Islet of Langerhans (tissue), 1 donor: ENCODE measurements around the gene FOXL3.

Experiments used
- FAIRE-seq: peaks from one replicate; lab custom pipeline; 2011; peaks lifted over from hg19 to GRCh38; lab: Jason Lieb, UNC

Gene FOXL3

GRCh38 chr7:303425-303824 is 13.5 kb downstream of the FOXL3 start:
- no peak for FAIRE-seq

DNA sequence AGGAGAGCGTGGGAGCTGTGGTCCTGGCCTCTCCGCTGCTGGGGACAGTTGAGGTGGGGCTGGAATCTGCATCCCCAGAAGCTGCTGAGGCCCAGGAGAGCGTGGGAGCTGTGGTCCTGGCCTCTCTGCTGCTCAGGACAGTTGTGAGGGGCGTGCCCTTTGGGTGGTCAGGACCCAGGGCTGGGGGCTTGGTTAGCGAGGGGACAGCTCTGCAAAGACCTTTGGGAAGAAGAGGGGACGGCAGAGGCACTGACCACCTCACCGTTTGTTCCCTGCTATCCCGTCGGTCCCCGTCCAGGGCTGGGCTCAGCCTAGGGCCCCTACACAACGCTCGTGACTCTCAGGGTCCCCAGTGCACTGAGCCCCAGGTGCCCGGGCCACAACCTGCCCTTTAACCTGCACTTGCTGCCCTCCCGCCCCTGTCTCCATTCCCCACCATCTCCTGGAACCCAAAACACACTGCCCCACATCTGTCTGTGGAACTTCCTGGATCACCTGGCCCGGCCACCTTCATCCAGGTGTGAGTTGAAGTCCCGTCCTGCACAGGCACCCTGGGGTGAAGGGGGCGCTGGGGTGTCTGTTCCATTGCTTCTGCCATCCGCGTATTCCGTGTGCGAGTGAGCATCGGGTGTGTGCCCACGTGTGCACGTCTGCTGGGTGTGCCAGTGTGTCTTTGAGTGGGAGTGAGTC is 14.1 kb downstream of the FOXL3 start:
- FAIRE-seq: no peak

DNA sequence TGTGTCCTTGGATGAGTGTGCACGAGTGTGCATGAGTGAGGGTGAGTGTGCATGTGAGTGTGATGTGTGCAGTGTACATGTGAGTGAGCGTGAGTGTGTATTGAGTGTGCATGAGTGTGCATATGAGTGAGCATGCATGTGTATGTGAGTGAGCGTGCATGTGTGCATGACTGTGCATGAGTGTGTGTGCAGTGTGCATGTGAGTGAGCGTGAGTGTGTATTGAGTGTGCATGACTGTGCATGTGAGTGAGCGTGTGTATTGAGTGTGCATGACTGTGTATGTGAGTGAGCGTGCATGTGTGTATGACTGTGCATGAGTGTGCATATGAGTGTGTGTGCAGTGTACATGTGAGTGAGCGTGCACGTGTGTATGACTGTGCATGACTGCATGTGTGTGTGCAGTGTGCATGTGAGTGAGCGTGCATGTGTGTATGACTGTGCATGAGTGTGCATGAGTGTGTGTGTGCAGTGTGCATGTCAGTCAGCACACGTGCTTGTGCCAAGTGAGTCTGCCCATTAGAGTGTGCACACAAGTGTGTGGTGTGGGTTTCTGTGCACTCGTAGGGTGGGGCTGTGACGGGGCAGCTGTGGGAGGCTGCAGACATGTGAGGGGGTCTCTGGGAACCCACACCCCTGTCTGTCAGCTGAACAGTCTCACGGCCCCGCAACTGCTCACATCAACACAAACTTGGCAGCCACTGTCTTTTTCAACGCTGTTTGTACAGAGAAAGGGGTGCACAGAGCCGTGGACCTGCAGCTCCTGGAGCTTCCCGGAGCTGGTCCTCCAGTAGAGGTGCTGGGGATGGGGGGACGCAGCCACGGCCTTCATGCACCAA is 14.8 kb downstream of the FOXL3 start:
- no peak for FAIRE-seq

DNA sequence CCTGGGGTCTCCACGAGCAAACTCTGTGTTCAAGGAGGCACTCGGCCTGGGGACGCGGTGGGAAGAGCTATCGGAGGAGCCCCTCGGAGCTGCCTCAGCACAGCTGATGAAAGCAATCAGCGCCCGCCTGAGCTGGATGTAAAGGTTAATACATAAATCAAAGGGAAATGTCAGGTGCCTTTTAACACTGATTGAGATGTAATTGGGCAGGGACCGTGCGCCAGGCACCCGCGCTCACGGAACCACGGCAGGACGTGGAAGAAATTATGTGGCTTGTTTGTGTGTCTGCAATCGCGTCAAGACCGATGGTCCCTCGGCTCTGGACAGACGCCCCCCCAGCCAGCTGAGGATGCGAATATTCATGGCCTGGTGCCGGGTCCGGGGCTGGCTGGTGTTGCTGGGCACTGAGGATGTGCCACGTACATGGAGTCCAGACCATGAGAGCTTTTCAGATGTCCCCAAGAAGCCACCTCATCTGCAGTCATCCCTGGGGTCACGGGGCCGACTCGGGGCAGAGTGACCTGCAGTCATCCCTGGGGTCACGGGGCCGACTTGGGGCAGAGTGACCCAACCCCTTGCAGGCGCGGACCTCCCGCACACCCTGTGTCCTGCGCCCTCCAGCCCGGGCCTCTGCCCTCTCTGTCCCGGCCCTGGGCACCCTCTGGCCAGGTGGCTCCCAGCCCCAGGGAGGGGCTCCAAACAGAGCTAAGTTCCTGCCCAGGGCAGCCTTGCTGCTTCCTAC is 15.6 kb downstream of the FOXL3 start:
- FAIRE-seq: no peak

- no peak for FAIRE-seq
Observed at GRCh38 chr7:307970-308369, 18.0 kb downstream of the FOXL3 start.

- FAIRE-seq: no peak
Observed at GRCh38 chr7:309586-310228, 19.7 kb downstream of the FOXL3 start.

DNA sequence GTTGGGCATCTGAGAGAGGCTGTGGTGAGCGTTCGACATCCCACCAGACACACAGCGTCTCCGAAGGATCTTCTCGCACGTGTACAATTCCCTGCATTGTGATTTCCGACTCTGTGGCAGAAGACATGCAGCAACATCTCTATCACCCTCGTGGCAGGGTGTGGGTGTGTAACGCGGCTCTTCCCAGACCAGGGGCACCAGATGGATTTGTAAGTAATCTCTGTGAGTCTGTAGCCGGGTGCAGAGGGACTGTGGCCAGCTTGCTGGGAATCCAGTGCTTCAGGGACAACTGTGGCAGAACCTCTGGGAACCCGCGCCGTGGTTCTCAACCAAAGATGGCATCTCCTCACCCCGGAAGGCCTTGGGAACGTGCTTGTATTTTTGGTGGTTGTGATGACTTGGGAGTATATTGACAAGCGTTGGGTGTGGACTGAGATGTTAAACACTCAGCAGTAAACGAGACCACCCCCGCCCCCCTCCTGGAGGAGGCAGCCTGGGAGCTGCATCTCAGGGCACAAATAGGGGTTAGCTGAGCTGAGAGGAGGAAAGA is 21.2 kb downstream of the FOXL3 start:
- FAIRE-seq: no peak

DNA sequence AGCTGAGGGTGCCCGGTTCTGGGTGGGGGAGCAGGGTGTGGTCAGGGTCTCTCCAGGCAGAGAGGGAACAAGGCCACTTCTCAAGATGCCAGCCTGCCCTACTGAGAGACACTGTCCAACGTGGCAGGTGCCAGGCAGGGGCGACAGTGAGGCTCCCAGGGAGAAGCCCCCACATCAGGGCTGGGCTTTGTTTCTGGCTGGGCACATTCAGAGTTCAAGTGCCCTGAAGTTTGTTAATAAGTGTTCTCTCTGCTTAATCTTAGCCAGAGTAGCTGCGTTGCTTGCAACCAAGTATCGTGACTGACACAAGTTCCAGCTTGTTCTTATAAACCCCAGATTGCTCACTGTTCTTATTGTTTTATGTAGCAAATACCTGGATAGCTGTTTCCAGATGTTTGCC is 21.8 kb downstream of the FOXL3 start:
- no peak for FAIRE-seq

DNA sequence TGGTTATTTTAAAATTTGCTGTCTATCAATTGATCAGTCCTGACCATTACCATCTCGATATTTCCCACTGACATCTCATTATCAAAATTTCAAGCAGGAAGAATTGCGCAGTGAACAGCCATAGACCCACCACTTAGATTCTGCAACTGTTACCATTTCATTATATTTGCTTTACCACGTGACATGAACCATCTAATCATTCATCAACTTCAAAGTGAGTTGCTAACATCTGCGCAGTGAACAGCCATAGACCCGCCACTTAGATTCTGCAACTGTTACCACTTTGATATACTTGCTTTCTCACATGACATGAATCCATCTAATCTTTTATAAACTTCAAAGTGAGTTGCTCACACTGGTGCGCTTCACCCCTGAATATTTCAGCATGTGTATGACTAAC is 22.5 kb downstream of the FOXL3 start:
- no peak for FAIRE-seq

GRCh38 chr7:314853-315252 is 24.9 kb downstream of the FOXL3 start:
- no peak for FAIRE-seq

- no peak for FAIRE-seq
Observed at GRCh38 chr7:315516-316265, 25.7 kb downstream of the FOXL3 start.

- no peak for FAIRE-seq
Observed at GRCh38 chr7:317643-318405, 27.9 kb downstream of the FOXL3 start.

DNA sequence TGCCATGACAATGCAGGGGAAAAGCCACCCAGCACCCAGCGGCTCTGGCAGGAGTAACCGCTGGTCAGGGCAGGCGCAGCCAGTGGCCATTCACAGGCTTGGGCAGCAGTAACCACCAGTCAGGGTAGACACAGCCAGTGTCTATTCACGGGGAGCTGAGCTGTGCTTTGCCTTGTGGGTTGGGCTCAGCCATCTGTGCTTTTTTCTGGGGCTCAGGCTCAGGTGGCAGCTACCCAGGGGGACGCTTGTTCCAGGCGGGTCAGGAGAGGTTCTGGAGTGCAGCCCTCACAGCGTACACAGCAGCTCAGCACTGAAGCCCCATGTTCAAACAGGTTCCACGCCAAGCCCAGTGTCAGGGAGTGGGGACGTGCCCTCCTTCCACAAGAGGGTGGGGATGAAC is 28.5 kb downstream of the FOXL3 start:
- no peak for FAIRE-seq

DNA sequence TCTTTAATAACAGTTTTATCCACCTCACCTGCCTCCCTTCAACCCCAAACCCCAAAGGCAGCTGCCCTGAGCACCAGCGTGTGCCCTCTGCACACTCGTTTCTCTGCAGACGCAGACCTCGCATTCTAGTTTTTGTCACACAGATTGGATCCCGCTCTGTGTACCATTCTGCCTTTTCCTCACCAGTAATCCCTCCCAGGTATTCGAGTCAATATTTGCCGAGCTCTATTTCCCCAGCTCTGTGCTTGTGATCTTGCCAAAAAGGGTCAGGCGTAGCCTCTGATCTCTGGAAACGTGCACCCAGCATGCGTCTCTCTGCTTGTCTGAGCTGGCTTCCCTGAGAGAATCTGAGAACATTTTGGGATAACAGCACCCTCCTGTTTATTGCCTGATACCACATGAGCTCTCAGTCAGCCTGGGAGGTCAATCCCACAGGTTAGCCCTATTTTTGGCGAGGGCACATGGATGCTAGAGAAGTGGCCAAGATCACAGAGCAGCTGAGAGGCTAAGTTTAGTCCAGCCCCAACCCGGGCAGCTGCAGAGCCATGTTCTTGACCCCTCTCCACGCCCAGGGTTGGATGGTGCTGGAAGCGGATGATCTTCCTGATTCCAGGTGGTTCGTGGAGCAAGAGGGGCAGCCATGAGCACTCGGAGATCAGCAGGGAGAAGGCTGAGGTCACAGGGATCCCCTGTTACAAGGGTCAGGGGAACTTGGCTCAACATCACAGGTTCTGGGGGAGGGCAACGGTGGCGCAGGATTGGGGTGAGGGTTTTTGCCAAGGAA is 29.1 kb downstream of the FOXL3 start:
- peak; percentile 17 for FAIRE-seq

GRCh38 chr7:320297-320696 is 30.3 kb downstream of the FOXL3 start:
- no peak for FAIRE-seq

- no peak for FAIRE-seq
Observed at GRCh38 chr7:322111-322671, 32.2 kb downstream of the FOXL3 start.

GRCh38 chr7:322708-323111 is 32.7 kb downstream of the FOXL3 start:
- FAIRE-seq: no peak

- FAIRE-seq: no peak
Observed at GRCh38 chr7:323410-323809, 33.4 kb downstream of the FOXL3 start.

- FAIRE-seq: no peak
Observed at GRCh38 chr7:324011-324410, 34.0 kb downstream of the FOXL3 start.
